ENCODE results near the gene STRIT1. TPM values are rescaled to one million over a fixed set of nuclear protein-coding genes. Genes with fewer than 3 reads are reported as not detected.

Gene STRIT1
- total and polyA plus RNA-seq, 9 of the 15 experiments (the other 6 are each of a cell fraction or from before 2014, with no cell fraction given) = not detected

DNA sequence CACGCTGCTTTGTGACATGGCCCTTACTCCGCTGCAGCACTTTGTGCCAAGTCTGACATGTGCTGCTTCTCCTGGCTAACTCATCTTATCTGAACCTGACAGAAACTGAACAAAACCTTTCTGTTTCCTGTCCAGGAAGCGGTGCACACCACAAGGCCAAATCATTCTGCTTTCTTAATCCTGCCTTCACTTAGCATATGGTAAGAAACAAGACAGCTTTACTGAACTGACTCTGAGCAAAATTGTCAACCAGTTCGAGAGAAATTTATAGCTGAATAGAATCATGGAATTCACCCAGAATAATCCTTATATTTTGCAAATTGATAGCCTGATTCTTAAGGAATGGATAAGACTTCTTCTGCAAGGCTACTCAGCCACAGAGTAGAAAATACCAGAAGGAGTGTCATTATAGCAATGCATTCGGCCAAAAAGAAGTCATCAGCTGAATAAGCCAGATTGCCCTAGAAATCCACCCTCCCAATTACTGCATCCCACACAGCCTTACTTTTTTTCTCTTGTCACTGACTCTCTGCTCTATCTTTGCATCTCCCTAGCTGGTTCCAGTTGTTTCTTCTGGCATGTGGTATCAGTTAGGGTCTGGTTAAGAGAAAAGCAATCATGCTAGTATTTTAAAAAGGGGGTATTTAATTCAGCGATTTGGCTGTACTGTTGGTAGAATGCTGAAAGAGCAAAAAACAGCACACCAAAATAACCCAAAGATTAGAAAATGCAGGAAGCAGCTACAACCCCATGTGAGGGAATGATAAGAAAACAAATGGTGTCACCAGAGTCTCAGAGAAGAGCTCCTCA is 41.6 kb upstream of the STRIT1 start (continued):
- TF ChIP-seq KAT2B (IDR thresholded peaks at IDR 0.05; ENCODE audit: low read depth, low read length) = no peak
- TF ChIP-seq, protein P1, sequence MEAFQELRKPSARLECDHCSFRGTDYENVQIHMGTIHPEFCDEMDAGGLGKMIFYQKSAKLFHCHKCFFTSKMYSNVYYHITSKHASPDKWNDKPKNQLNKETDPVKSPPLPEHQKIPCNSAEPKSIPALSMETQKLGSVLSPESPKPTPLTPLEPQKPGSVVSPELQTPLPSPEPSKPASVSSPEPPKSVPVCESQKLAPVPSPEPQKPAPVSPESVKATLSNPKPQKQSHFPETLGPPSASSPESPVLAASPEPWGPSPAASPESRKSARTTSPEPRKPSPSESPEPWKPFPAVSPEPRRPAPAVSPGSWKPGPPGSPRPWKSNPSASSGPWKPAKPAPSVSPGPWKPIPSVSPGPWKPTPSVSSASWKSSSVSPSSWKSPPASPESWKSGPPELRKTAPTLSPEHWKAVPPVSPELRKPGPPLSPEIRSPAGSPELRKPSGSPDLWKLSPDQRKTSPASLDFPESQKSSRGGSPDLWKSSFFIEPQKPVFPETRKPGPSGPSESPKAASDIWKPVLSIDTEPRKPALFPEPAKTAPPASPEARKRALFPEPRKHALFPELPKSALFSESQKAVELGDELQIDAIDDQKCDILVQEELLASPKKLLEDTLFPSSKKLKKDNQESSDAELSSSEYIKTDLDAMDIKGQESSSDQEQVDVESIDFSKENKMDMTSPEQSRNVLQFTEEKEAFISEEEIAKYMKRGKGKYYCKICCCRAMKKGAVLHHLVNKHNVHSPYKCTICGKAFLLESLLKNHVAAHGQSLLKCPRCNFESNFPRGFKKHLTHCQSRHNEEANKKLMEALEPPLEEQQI (IDR thresholded peaks at IDR 0.05) = 0 out of 2 replicates have a peak, but pooled peaks have one; percentile 51
- TF ChIP-seq, protein P2, sequence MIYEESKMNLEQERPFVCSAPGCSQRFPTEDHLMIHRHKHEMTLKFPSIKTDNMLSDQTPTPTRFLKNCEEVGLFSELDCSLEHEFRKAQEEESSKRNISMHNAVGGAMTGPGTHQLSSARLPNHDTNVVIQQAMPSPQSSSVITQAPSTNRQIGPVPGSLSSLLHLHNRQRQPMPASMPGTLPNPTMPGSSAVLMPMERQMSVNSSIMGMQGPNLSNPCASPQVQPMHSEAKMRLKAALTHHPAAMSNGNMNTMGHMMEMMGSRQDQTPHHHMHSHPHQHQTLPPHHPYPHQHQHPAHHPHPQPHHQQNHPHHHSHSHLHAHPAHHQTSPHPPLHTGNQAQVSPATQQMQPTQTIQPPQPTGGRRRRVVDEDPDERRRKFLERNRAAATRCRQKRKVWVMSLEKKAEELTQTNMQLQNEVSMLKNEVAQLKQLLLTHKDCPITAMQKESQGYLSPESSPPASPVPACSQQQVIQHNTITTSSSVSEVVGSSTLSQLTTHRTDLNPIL (CRISPR knock-in tag; IDR thresholded peaks at IDR 0.05) = no peak
- TF ChIP-seq ZNF764 (CRISPR knock-in tag; IDR thresholded peaks at IDR 0.05; ENCODE audit: low read depth) = no peak
- TF ChIP-seq SUPT5H (IDR thresholded peaks at IDR 0.05) = peak; percentile 37; the same call in 1 of the 2 replicates
- TF ChIP-seq CREB1 (IDR thresholded peaks at IDR 0.05) = 0 out of 2 replicates have a peak, but pooled peaks have one; percentile 15
- no peak; the same call in 1 of the 2 replicates for TF ChIP-seq CREB1 (CRISPR knock-in tag; IDR thresholded peaks at IDR 0.05)
- TF ChIP-seq MEF2D (tag; conservative IDR thresholded peaks at IDR 0.05; ENCODE audit: low read depth) = peak; percentile 63; the same call in 1 of the 2 replicates
- TF ChIP-seq GATAD2B (IDR thresholded peaks at IDR 0.05; ENCODE audit: borderline replicate concordance) = no peak; the same call in 1 of the 2 replicates
- TF ChIP-seq EWSR1 (IDR thresholded peaks at IDR 0.05; ENCODE audit: borderline replicate concordance, low read depth, partially characterized antibody) = no peak
- no peak for TF ChIP-seq ZNF165 (CRISPR knock-in tag; IDR thresholded peaks at IDR 0.05; ENCODE audit: borderline replicate concordance)
- TF ChIP-seq, protein P3, sequence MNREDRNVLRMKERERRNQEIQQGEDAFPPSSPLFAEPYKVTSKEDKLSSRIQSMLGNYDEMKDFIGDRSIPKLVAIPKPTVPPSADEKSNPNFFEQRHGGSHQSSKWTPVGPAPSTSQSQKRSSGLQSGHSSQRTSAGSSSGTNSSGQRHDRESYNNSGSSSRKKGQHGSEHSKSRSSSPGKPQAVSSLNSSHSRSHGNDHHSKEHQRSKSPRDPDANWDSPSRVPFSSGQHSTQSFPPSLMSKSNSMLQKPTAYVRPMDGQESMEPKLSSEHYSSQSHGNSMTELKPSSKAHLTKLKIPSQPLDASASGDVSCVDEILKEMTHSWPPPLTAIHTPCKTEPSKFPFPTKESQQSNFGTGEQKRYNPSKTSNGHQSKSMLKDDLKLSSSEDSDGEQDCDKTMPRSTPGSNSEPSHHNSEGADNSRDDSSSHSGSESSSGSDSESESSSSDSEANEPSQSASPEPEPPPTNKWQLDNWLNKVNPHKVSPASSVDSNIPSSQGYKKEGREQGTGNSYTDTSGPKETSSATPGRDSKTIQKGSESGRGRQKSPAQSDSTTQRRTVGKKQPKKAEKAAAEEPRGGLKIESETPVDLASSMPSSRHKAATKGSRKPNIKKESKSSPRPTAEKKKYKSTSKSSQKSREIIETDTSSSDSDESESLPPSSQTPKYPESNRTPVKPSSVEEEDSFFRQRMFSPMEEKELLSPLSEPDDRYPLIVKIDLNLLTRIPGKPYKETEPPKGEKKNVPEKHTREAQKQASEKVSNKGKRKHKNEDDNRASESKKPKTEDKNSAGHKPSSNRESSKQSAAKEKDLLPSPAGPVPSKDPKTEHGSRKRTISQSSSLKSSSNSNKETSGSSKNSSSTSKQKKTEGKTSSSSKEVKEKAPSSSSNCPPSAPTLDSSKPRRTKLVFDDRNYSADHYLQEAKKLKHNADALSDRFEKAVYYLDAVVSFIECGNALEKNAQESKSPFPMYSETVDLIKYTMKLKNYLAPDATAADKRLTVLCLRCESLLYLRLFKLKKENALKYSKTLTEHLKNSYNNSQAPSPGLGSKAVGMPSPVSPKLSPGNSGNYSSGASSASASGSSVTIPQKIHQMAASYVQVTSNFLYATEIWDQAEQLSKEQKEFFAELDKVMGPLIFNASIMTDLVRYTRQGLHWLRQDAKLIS (CRISPR knock-in tag; IDR thresholded peaks at IDR 0.05) = no peak
- no peak for TF ChIP-seq EHMT2 (IDR thresholded peaks at IDR 0.05)
- no peak for TF ChIP-seq ZNF830 (CRISPR knock-in tag; IDR thresholded peaks at IDR 0.05)
- TF ChIP-seq, protein P4, sequence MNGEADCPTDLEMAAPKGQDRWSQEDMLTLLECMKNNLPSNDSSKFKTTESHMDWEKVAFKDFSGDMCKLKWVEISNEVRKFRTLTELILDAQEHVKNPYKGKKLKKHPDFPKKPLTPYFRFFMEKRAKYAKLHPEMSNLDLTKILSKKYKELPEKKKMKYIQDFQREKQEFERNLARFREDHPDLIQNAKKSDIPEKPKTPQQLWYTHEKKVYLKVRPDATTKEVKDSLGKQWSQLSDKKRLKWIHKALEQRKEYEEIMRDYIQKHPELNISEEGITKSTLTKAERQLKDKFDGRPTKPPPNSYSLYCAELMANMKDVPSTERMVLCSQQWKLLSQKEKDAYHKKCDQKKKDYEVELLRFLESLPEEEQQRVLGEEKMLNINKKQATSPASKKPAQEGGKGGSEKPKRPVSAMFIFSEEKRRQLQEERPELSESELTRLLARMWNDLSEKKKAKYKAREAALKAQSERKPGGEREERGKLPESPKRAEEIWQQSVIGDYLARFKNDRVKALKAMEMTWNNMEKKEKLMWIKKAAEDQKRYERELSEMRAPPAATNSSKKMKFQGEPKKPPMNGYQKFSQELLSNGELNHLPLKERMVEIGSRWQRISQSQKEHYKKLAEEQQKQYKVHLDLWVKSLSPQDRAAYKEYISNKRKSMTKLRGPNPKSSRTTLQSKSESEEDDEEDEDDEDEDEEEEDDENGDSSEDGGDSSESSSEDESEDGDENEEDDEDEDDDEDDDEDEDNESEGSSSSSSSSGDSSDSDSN (IDR thresholded peaks at IDR 0.05; ENCODE audit: borderline replicate concordance in 1 of 2, low read depth in 2 of 2, low read length in 2 of 2) = no peak
- TF ChIP-seq MAFK (IDR thresholded peaks at IDR 0.05; ENCODE audit: low read length) = peak; percentile 34; the same call in 1 of the 2 replicates
